Keratinocyte (primary cell): ENCODE data around the gene DAGLA. TPM values are rescaled to one million over a fixed set of nuclear protein-coding genes. Genes with fewer than 3 reads are reported as not detected.

ENCODE experiments used
- DNase-seq: peaks from one replicate; pipeline ENCODE4 v3.0.0-alpha.2; 2011; ENCODE audit warnings: low read depth, missing footprints, low spot score
- FAIRE-seq: peaks from 2 replicates; lab custom pipeline; 2011; peaks lifted over from hg19 to GRCh38; lab: Jason Lieb, UNC
- H2AFZ ChIP-seq: 2 replicates; pipeline ENCODE4 v1.6.0; 2012; ENCODE audit warnings: low read length, control low read depth, inconsistent platforms; ENCODE audit not compliant: control insufficient read depth
- H3K27ac ChIP-seq: 2 replicates; pipeline ENCODE4 v1.5.1; 2011; ENCODE audit warnings: low read length; ENCODE audit not compliant: control insufficient read depth, insufficient read depth
- H3K27me3 ChIP-seq: 3 replicates; pipeline ENCODE4 v1.6.0; 2011; ENCODE audit warnings: low read length; ENCODE audit not compliant: control insufficient read depth, insufficient read depth; ENCODE audit errors: extremely low read depth
- H3K36me3 ChIP-seq, 2 experiments: 2 replicates in 1 of 2; 3 replicates in 1 of 2; pipeline ENCODE4 v1.5.1; 2011; ENCODE audit warnings: low read length in 2 of 2, mild to moderate bottlenecking in 1 of 2; ENCODE audit not compliant: control insufficient read depth in 2 of 2, insufficient read depth in 2 of 2; ENCODE audit errors: extremely low read depth in 1 of 2
- H3K4me1 ChIP-seq: 3 replicates; pipeline ENCODE4 v1.5.1; 2011; ENCODE audit warnings: low read length; ENCODE audit not compliant: control insufficient read depth, insufficient read depth; ENCODE audit errors: extremely low read depth
- H3K4me2 ChIP-seq: 3 replicates; pipeline ENCODE4 v1.6.0; 2011; ENCODE audit warnings: low read depth, low read length; ENCODE audit not compliant: control insufficient read depth, insufficient read depth; ENCODE audit errors: extremely low read depth
- H3K4me3 ChIP-seq, 3 experiments: fragments of 200-600 bp in 1 of 3; sonication (generic) in 1 of 3; 2 replicates in 2 of 3; 3 replicates in 1 of 3; pipeline ENCODE4 v1.5.1; 2011 to 2016; ENCODE audit warnings: low read length in 3 of 3, mild to moderate bottlenecking in 3 of 3, control low read depth in 2 of 3, inconsistent platforms in 1 of 3, low read depth in 1 of 3, mixed read lengths in 1 of 3, mixed run types in 1 of 3, moderate library complexity in 1 of 3; ENCODE audit not compliant: control insufficient read depth in 2 of 3, insufficient read depth in 2 of 3; ENCODE audit errors: extremely low read depth in 1 of 3
- H3K79me2 ChIP-seq: 2 replicates; pipeline ENCODE4 v1.6.0; 2012; ENCODE audit warnings: low read length; ENCODE audit not compliant: control insufficient read depth, insufficient read depth
- H3K9ac ChIP-seq: 3 replicates; pipeline ENCODE4 v1.6.0; 2011; ENCODE audit warnings: low read length; ENCODE audit not compliant: control insufficient read depth, insufficient read depth; ENCODE audit errors: extremely low read depth
- H3K9me1 ChIP-seq: 3 replicates; pipeline ENCODE4 v1.6.0; 2011; ENCODE audit warnings: low read length; ENCODE audit not compliant: control insufficient read depth, insufficient read depth; ENCODE audit errors: extremely low read depth
- H3K9me3 ChIP-seq: 2 replicates; pipeline ENCODE4 v1.5.1; 2012; ENCODE audit warnings: low read depth, low read length; ENCODE audit not compliant: control insufficient read depth
- H4K20me1 ChIP-seq: 3 replicates; pipeline ENCODE4 v1.6.0; 2011; ENCODE audit warnings: low read length; ENCODE audit not compliant: control insufficient read depth, insufficient read depth; ENCODE audit errors: extremely low read depth
- CTCF ChIP-seq, 3 experiments: IDR thresholded peaks in 1 of 3; conservative IDR thresholded peaks in 1 of 3; optimal IDR thresholded peaks in 1 of 3; 2 replicates in 2 of 3; 3 replicates in 1 of 3; pipeline versions ENCODE3 to v1.5.1; 2011; ENCODE audit warnings: low read length in 3 of 3, mild to moderate bottlenecking in 3 of 3, moderate library complexity in 2 of 3, control low read depth in 1 of 3, inconsistent platforms in 1 of 3; ENCODE audit not compliant: insufficient read depth in 2 of 3; ENCODE audit errors: extremely low read depth in 1 of 3
- EZH2 ChIP-seq: IDR thresholded peaks from one replicate; pipeline ENCODE4 v1.6.1; 2012; ENCODE audit warnings: inconsistent platforms, mild to moderate bottlenecking, low read length, moderate library complexity
- dilution Hi-C: fragments of 300-500 bp; cut with MboI; formaldehyde crosslinking; loops from one replicate; pipeline ENCODE4 v1.7.0; 2020; ENCODE audit warnings: low sequenced_read_pairs; ENCODE audit not compliant: extremely low pct_ligation_motif_present
- polyA plus RNA-seq, 5 experiments: library from polyadenylated mRNA; depleted of rRNA in 3 of 5; stranded (reverse) in 3 of 5; stranded (forward) in 1 of 5; unstranded in 1 of 5; fragments of >200 nt; gene quantifications; 1 replicate in 1 of 5; 2 replicates in 3 of 5; 3 replicates in 1 of 5; pipeline versions ENCODE4 v1.2.1 to v1.2.3, GENCODE V29; 2011 to 2012; ENCODE audit warnings: missing spikeins in 2 of 5, low read depth in 1 of 5, low replicate concordance in 1 of 5

Gene DAGLA
- polyA plus RNA-seq, 1 donor (not counting 4 experiments of a cell fraction or from before 2014, with no cell fraction given): 0.03 TPM

- Histone ChIP-seq H3K27ac (no peak overlapping the region), H3K9me1 (no peaks in the 10 kb centered on the region), H3K79me2 (no peaks in the 10 kb centered on the region), H3K36me3 (no peaks in the 10 kb centered on the region), H2AFZ (no peak overlapping the region), H4K20me1 (peaks cover 8% of the 10 kb centered on the region), H3K4me2 (no peak overlapping the region), H3K27me3 (peaks cover 32% of the 10 kb centered on the region), H3K9ac (no peak overlapping the region), H3K9me3 (no peaks in the 10 kb centered on the region), H3K4me1 (peaks cover 6% of the 10 kb centered on the region), H3K4me3 (no peak overlapping the region)
- dilution Hi-C loops: no loop called here
- no peak for DNase-seq
- TF ChIP-seq CTCF (optimal IDR thresholded peaks at IDR 0.05 in 1 of 3, IDR thresholded peaks at IDR 0.05 in 1 of 3, conservative IDR thresholded peaks at IDR 0.05 in 1 of 3; ENCODE audit: extremely low read depth in 1 of 3, insufficient read depth in 2 of 3, low read length in 3 of 3) (no peak), EZH2 (no peak)
- FAIRE-seq: no peak
Measured at GRCh38 chr11:61735391-61735790, 55.2 kb downstream of the DAGLA start.

GRCh38 chr11:61736310-61736709 lies 56.1 kb downstream of the DAGLA start:
- dilution Hi-C loops: no loop called here
- no peak for TF ChIP-seq EZH2
- TF ChIP-seq CTCF (optimal IDR thresholded peaks at IDR 0.05 in 1 of 3, IDR thresholded peaks at IDR 0.05 in 1 of 3, conservative IDR thresholded peaks at IDR 0.05 in 1 of 3; ENCODE audit: extremely low read depth in 1 of 3, insufficient read depth in 2 of 3, low read length in 3 of 3): no peak
- H3K79me2 ChIP-seq: no peaks in the 10 kb centered on the region
- no peak overlapping the region for H3K4me2 ChIP-seq
- FAIRE-seq (no peak), DNase-seq (no peak)
- H3K4me3 ChIP-seq: no peak overlapping the region
- peaks cover 6% of the 10 kb centered on the region for H4K20me1 ChIP-seq
- H3K9me3 ChIP-seq: no peaks in the 10 kb centered on the region
- H3K9me1 ChIP-seq: no peaks in the 10 kb centered on the region
- H2AFZ ChIP-seq: no peak overlapping the region
- H3K36me3 ChIP-seq: no peaks in the 10 kb centered on the region
- no peaks in the 10 kb centered on the region for H3K4me1 ChIP-seq
- H3K9ac ChIP-seq: no peak overlapping the region
- H3K27ac ChIP-seq: no peak overlapping the region
- peaks cover 29% of the 10 kb centered on the region for H3K27me3 ChIP-seq
